Measurements from ENCODE around the gene ARRB2. TPM values are rescaled to one million over a fixed set of nuclear protein-coding genes. Genes with fewer than 3 reads are reported as not detected.

Gene ARRB2
- total and polyA plus RNA-seq, 2 of the 4 experiments (the other 2 are of a cell fraction), result 3.9 to 10.6 TPM

DNA sequence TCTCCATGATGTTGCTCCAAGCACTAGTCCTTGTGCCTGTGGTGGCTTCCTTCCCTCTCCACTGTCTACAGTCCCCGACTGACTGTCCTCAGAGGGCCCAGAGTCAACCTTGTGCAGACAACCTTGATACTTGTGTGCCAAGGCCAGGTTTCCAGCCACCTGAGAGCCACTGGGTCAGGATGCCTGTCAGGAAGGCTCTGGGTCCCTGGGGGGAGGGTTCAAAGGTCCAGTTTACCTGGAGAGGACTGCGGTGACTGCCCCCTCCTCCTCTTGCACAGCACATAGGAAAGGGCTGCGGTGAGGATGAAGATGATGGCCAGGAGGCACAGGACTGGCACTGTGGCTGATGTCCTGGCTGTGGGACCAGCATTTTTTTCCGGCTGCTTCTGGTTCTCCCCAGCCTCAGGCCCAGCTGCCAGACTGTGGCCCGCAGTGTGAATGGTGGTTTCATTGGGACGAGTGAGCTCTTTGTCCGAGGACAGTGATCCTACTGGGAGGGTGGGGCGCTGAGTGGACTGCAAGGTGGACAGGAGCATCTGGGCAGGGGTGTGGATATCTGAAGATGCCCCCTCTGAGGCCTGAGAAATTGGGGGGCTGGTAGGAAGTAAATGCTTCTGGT, 24.5 kb downstream of the ARRB2 start:
- Histone ChIP-seq H2BK20ac (ENCODE audit: low read depth, low read length) (no peak overlapping the region), H3K23ac (ENCODE audit: low read depth, low read length) (no peak overlapping the region), H3K9ac (ENCODE audit: low read depth, low read length) (no peak overlapping the region), H3K14ac (replicated peaks; ENCODE audit: low read depth, low read length) (no peak overlapping the region), H3K27ac (ENCODE audit: insufficient read depth, low read length) (no peak overlapping the region), H2AK5ac (ENCODE audit: low read depth, low read length) (no peak overlapping the region), H2BK5ac (ENCODE audit: low read depth, low read length, poor library complexity, severe bottlenecking) (no peak overlapping the region), H3K79me1 (ENCODE audit: low read depth in 1 of 2, low read length in 2 of 2) (peaks cover 0 to 8% of the 10 kb centered on the region in 2 experiments; a peak in 1 of 4 replicates), H2AFZ (replicated peaks; ENCODE audit: low read length, poor library complexity) (no peak overlapping the region), H3K56ac (ENCODE audit: extremely low read depth, insufficient read depth, low read length) (no peak overlapping the region), H3K4ac (ENCODE audit: low read depth, low read length) (no peak overlapping the region), H2AK9ac (replicated peaks; ENCODE audit: low read depth, low read length, poor library complexity) (no peak overlapping the region), H3K9me3 (ENCODE audit: control insufficient read depth, insufficient read depth, low read length) (no peaks in the 10 kb centered on the region), H3K4me3 (ENCODE audit: insufficient read depth, low read depth, low read length) (no peak overlapping the region), H4K8ac (ENCODE audit: low read depth in 2 of 2, low read length in 2 of 2) (no peak overlapping the region), H3K18ac (ENCODE audit: low read depth, low read length) (no peak overlapping the region), H3K4me2 (ENCODE audit: low read depth, low read length) (no peak overlapping the region), H4K5ac (ENCODE audit: low read depth, low read length) (no peak overlapping the region), H4K91ac (ENCODE audit: insufficient read depth, low read depth, low read length) (no peak overlapping the region), H3K9me1 (ENCODE audit: insufficient read depth, low read length) (no peaks in the 10 kb centered on the region), H2BK120ac (ENCODE audit: low read depth, low read length) (no peak overlapping the region), H3K4me1 (ENCODE audit: control insufficient read depth, insufficient read depth, low read length) (peaks cover 6% of the 10 kb centered on the region; the same call in 1 of the 2 replicates), H2BK15ac (ENCODE audit: low read depth, low read length) (no peak overlapping the region), H3K27me3 (ENCODE audit: control insufficient read depth, insufficient read depth, low read length) (peaks cover 19% of the 10 kb centered on the region), H3K36me3 (ENCODE audit: control insufficient read depth, insufficient read depth, low read length) (no peaks in the 10 kb centered on the region; the same call in 1 of the 2 replicates), H4K20me1 (ENCODE audit: insufficient read depth, low read length) (no peaks in the 10 kb centered on the region)
- POLR2A ChIA-PET (ENCODE audit: unreplicated experiment), result no interaction called here
- WGBS, 2 experiments (ENCODE audit: extremely low coverage in 2 of 2, insufficient read length in 1 of 2), result 83% methylated on average over 3 of the region's 8 CpGs; no CpG with 5 or more reads in 1 of the 2 experiments
- dilution Hi-C loops (cut with HindIII; ENCODE audit: low sequenced_read_pairs, unreplicated experiment), result no loop called here
- in situ Hi-C loops (cut with MboI; ENCODE audit: low sequenced_read_pairs), result no loop called here
- TF ChIP-seq POLR2A (IDR thresholded peaks at IDR 0.05; ENCODE audit: low read depth, low read length) (no peak), MAFK (IDR thresholded peaks at IDR 0.05; ENCODE audit: low read depth, low read length) (no peak), RFX5 (IDR thresholded peaks at IDR 0.05; ENCODE audit: low read depth, low read length) (no peak), FOS (IDR thresholded peaks at IDR 0.05; ENCODE audit: low read depth, low read length) (no peak), BHLHE40 (IDR thresholded peaks at IDR 0.05; ENCODE audit: low read depth, low read length) (no peak), NFE2L2 (IDR thresholded peaks at IDR 0.05; ENCODE audit: low read depth, low read length) (no peak)
- TF ChIP-seq, protein P1, sequence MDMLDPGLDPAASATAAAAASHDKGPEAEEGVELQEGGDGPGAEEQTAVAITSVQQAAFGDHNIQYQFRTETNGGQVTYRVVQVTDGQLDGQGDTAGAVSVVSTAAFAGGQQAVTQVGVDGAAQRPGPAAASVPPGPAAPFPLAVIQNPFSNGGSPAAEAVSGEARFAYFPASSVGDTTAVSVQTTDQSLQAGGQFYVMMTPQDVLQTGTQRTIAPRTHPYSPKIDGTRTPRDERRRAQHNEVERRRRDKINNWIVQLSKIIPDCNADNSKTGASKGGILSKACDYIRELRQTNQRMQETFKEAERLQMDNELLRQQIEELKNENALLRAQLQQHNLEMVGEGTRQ (IDR thresholded peaks at IDR 0.05; ENCODE audit: low read depth, low read length), result no peak
- TF ChIP-seq, protein P2, sequence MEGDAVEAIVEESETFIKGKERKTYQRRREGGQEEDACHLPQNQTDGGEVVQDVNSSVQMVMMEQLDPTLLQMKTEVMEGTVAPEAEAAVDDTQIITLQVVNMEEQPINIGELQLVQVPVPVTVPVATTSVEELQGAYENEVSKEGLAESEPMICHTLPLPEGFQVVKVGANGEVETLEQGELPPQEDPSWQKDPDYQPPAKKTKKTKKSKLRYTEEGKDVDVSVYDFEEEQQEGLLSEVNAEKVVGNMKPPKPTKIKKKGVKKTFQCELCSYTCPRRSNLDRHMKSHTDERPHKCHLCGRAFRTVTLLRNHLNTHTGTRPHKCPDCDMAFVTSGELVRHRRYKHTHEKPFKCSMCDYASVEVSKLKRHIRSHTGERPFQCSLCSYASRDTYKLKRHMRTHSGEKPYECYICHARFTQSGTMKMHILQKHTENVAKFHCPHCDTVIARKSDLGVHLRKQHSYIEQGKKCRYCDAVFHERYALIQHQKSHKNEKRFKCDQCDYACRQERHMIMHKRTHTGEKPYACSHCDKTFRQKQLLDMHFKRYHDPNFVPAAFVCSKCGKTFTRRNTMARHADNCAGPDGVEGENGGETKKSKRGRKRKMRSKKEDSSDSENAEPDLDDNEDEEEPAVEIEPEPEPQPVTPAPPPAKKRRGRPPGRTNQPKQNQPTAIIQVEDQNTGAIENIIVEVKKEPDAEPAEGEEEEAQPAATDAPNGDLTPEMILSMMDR (conservative IDR thresholded peaks at IDR 0.05; ENCODE audit: low read depth, low read length), result no peak
- BruUV-seq (replicated peaks), result no TSS peak
- CTCF ChIA-PET, result no interaction called here
- intact Hi-C loops (cut with micrococcal nuclease), result no loop called here
- DNase-seq (no peak), ATAC-seq (ENCODE audit: low read depth) (no peak)
